Endothelial cell of umbilical vein (primary cell): ENCODE measurements around the gene GRSF1.

Experiments used
- CTCF ChIP-seq, 2 donors: IDR thresholded peaks; 1 replicate in 1 of 2; 2 replicates in 1 of 2; pipeline ENCODE4 v1.5.1; 2011; ENCODE audit warnings: low read length in 2 of 2, mild to moderate bottlenecking in 2 of 2, moderate library complexity in 2 of 2, control low read depth in 1 of 2, inconsistent platforms in 1 of 2, low read depth in 1 of 2; ENCODE audit not compliant: insufficient read depth in 1 of 2; ENCODE audit errors: extremely low read depth in 1 of 2
- EZH2 ChIP-seq: IDR thresholded peaks from 2 replicates; pipeline ENCODE4 v1.6.1; 2012; ENCODE audit warnings: borderline replicate concordance, low read depth, mild to moderate bottlenecking, moderate library complexity, low read length, inconsistent platforms; ENCODE audit not compliant: severe bottlenecking
- FOS ChIP-seq: IDR thresholded peaks from 2 replicates; pipeline ENCODE4 v1.6.1; 2011; ENCODE audit warnings: mild to moderate bottlenecking, low read length, moderate library complexity, borderline replicate concordance; ENCODE audit not compliant: insufficient read depth
- GATA2 ChIP-seq: IDR thresholded peaks from 2 replicates; pipeline ENCODE4 v1.7.0; 2011; ENCODE audit warnings: low read depth, mild to moderate bottlenecking, moderate library complexity, mixed read lengths, low read length; ENCODE audit not compliant: insufficient read length, insufficient read depth
- MAX ChIP-seq: IDR thresholded peaks from 2 replicates; pipeline ENCODE4 v1.6.1; 2011; ENCODE audit not compliant: insufficient read depth, insufficient read length
- MYC ChIP-seq: IDR thresholded peaks from one replicate; pipeline ENCODE4 v1.6.1; 2011; ENCODE audit warnings: mild to moderate bottlenecking, low read depth, low read length
- POLR2A ChIP-seq: IDR thresholded peaks from 2 replicates; pipeline ENCODE4 v1.6.1; 2012; ENCODE audit warnings: low read depth, mild to moderate bottlenecking, control low read depth, low read length
- POLR2AphosphoS5 ChIP-seq: IDR thresholded peaks from 2 replicates; pipeline ENCODE4 v1.6.1; 2012; ENCODE audit warnings: low read depth, mild to moderate bottlenecking, control low read depth, low read length, moderate library complexity; ENCODE audit not compliant: insufficient read depth

GRCh38 chr4:70858454-70858853 lies 18.8 kb upstream of the GRSF1 start:
- TF ChIP-seq EZH2 (no peak), POLR2AphosphoS5 (no peak), POLR2A (no peak), CTCF (IDR thresholded peaks at IDR 0.05; ENCODE audit: extremely low read depth in 1 of 2, insufficient read depth in 1 of 2, low read depth in 1 of 2, low read length in 2 of 2) (no peak), MYC (no peak), MAX (no peak), FOS (no peak), GATA2 (no peak)
